ENCODE measurements around the gene CDYL2. TPM values are rescaled to one million over a fixed set of nuclear protein-coding genes. Genes with fewer than 3 reads are reported as not detected.

CDYL2 gene
- total RNA-seq, 1 donor from 2014 or later, result 2.9 TPM

GRCh38 chr16:80591071-80591915, 213.1 kb downstream of the CDYL2 start:
- Histone ChIP-seq H3K4me1 (no peaks in the 10 kb centered on the region), H3K27me3 (no peaks in the 10 kb centered on the region), H3K9me3 (no peaks in the 10 kb centered on the region), H3K4me3 (no peak overlapping the region), H3K36me3 (no peaks in the 10 kb centered on the region), H3K27ac (no peak overlapping the region)
- no peak for TF ChIP-seq POLR2A (IDR thresholded peaks at IDR 0.05)
- no peak for TF ChIP-seq CTCF (IDR thresholded peaks at IDR 0.05)
- intact Hi-C loops (cut with DNase I), result no loop called here
- no peak for DNase-seq (ENCODE audit: extremely low spot score in 2 of 2)

GRCh38 chr16:80587071-80587470, 217.3 kb downstream of the CDYL2 start:
- TF ChIP-seq POLR2AphosphoS5 (IDR thresholded peaks at IDR 0.05; ENCODE audit: insufficient read depth in 1 of 2, low read depth in 1 of 2) (no peak), CTCF (IDR thresholded peaks at IDR 0.05) (no peak), POLR2A (IDR thresholded peaks at IDR 0.05) (no peak)
- intact Hi-C loops (cut with DNase I), result no loop called here
- Histone ChIP-seq H3K36me3 (no peaks in the 10 kb centered on the region), H3K27me3 (no peaks in the 10 kb centered on the region), H3K4me1 (no peaks in the 10 kb centered on the region), H3K4me3 (no peak overlapping the region), H3K9me3 (no peaks in the 10 kb centered on the region), H3K27ac (no peak overlapping the region)
- no peak for DNase-seq (ENCODE audit: extremely low spot score in 2 of 2)

- no peak for DNase-seq (ENCODE audit: extremely low spot score in 2 of 2)
- Histone ChIP-seq H3K4me3 (no peak overlapping the region), H3K9me3 (no peaks in the 10 kb centered on the region), H3K27ac (no peak overlapping the region), H3K36me3 (no peaks in the 10 kb centered on the region), H3K4me1 (no peaks in the 10 kb centered on the region), H3K27me3 (no peaks in the 10 kb centered on the region)
- TF ChIP-seq POLR2AphosphoS5 (IDR thresholded peaks at IDR 0.05; ENCODE audit: insufficient read depth in 1 of 2, low read depth in 1 of 2) (no peak), CTCF (IDR thresholded peaks at IDR 0.05) (no peak), POLR2A (IDR thresholded peaks at IDR 0.05) (no peak)
- intact Hi-C loops (cut with DNase I), result no loop called here
Measured at GRCh38 chr16:80586476-80586875, 217.9 kb downstream of the CDYL2 start.

- intact Hi-C loops (cut with DNase I), result no loop called here
- Histone ChIP-seq H3K9me3 (no peaks in the 10 kb centered on the region), H3K4me1 (no peaks in the 10 kb centered on the region), H3K36me3 (no peaks in the 10 kb centered on the region), H3K4me3 (no peak overlapping the region), H3K27me3 (no peaks in the 10 kb centered on the region), H3K27ac (no peak overlapping the region)
- no peak for DNase-seq (ENCODE audit: extremely low spot score in 2 of 2)
- TF ChIP-seq POLR2A (IDR thresholded peaks at IDR 0.05), result no peak
- TF ChIP-seq CTCF (IDR thresholded peaks at IDR 0.05), result no peak
- TF ChIP-seq POLR2AphosphoS5 (IDR thresholded peaks at IDR 0.05; ENCODE audit: insufficient read depth in 1 of 2, low read depth in 1 of 2), result no peak
Measured at GRCh38 chr16:80585764-80586163, 218.6 kb downstream of the CDYL2 start.

GRCh38 chr16:80583466-80583865, 220.9 kb downstream of the CDYL2 start:
- Histone ChIP-seq H3K36me3 (no peaks in the 10 kb centered on the region), H3K9me3 (no peaks in the 10 kb centered on the region), H3K27me3 (no peaks in the 10 kb centered on the region), H3K27ac (no peak overlapping the region), H3K4me3 (no peak overlapping the region), H3K4me1 (no peaks in the 10 kb centered on the region)
- intact Hi-C loops (cut with DNase I), result no loop called here
- TF ChIP-seq POLR2AphosphoS5 (IDR thresholded peaks at IDR 0.05; ENCODE audit: insufficient read depth in 1 of 2, low read depth in 1 of 2) (no peak), POLR2A (IDR thresholded peaks at IDR 0.05) (no peak), CTCF (IDR thresholded peaks at IDR 0.05) (no peak)
- DNase-seq (ENCODE audit: extremely low spot score in 2 of 2), result no peak
